DOHH2 (cell line): ENCODE results near the gene RRP8.
A peak's percentile ranks its signal among the peaks of the same experiment; 100 is the strongest.

Experiments used
- H3F3A ChIP-seq: fragments of 200-600 bp; sonication (generic), shearing (Covaris generic); 2 replicates; pipeline ENCODE4 v1.6.0; 2016; ENCODE audit warnings: antibody characterized with exemption, mild to moderate bottlenecking; ENCODE audit not compliant: control insufficient read depth, insufficient read depth
- H3K27ac ChIP-seq: fragments of 200-600 bp; sonication (generic); 2 replicates; pipeline ENCODE4 v1.5.1; 2014; ENCODE audit warnings: low read depth, mild to moderate bottlenecking, low read length, moderate library complexity
- H3K27me3 ChIP-seq: fragments of 200-600 bp; sonication (generic); 2 replicates; pipeline ENCODE4 v1.6.1; 2014; ENCODE audit warnings: mild to moderate bottlenecking, low read length, mixed read lengths; ENCODE audit not compliant: control insufficient read depth
- H3K36me3 ChIP-seq: fragments of 200-600 bp; sonication (generic); 2 replicates; pipeline ENCODE4 v1.6.1; 2014; ENCODE audit warnings: mild to moderate bottlenecking, low read length, moderate library complexity, mixed read lengths; ENCODE audit not compliant: control insufficient read depth
- H3K4me1 ChIP-seq: fragments of 200-600 bp; sonication (generic); 2 replicates; pipeline ENCODE4 v1.6.1; 2014; ENCODE audit warnings: mild to moderate bottlenecking, low read length, mixed read lengths; ENCODE audit not compliant: control insufficient read depth
- H3K4me2 ChIP-seq: fragments of 200-600 bp; sonication (generic); 2 replicates; pipeline ENCODE4 v1.6.0; 2014; ENCODE audit warnings: mild to moderate bottlenecking, low read length, moderate library complexity
- H3K4me3 ChIP-seq: fragments of 200-600 bp; sonication (generic); 2 replicates; pipeline ENCODE4 v1.5.1; 2014; ENCODE audit warnings: mild to moderate bottlenecking, low read length, mixed read lengths
- H3K79me2 ChIP-seq: fragments of 200-600 bp; sonication (generic); 2 replicates; pipeline ENCODE4 v1.6.1; 2014; ENCODE audit warnings: mild to moderate bottlenecking, low read length, mixed read lengths; ENCODE audit not compliant: control insufficient read depth
- H3K9me2 ChIP-seq: fragments of 200-600 bp; sonication (generic); replicated peaks from 2 replicates; pipeline ENCODE4 v1.6.1; 2014; ENCODE audit warnings: mild to moderate bottlenecking, low read length, mixed read lengths; ENCODE audit not compliant: control insufficient read depth
- H3K9me3 ChIP-seq: fragments of 200-600 bp; sonication (generic); 2 replicates; pipeline ENCODE4 v1.6.1; 2014; ENCODE audit warnings: antibody characterized with exemption, low read length, mixed read lengths; ENCODE audit not compliant: control insufficient read depth, insufficient read depth
- H4K20me1 ChIP-seq: fragments of 200-600 bp; sonication (generic); 2 replicates; pipeline ENCODE4 v1.6.0; 2014; ENCODE audit warnings: low read depth, mild to moderate bottlenecking, antibody characterized with exemption, low read length, moderate library complexity; ENCODE audit not compliant: control insufficient read depth, insufficient read depth
- EZH2phosphoT487 ChIP-seq: fragments of 200-600 bp; sonication (generic); IDR thresholded peaks from 2 replicates; pipeline ENCODE4 v1.6.1; 2017; ENCODE audit warnings: borderline replicate concordance, mild to moderate bottlenecking, antibody characterized with exemption, low read length, moderate library complexity, mixed read lengths
- TF ChIP-seq, protein P1 (sequence below): fragments of 200-600 bp; sonication (generic); IDR thresholded peaks from one replicate; pipeline ENCODE4 v1.5.1; 2014; ENCODE audit warnings: antibody characterized with exemption, mild to moderate bottlenecking, low read depth, low read length; ENCODE audit not compliant: poor library complexity, severe bottlenecking

The RRP8 gene

DNA sequence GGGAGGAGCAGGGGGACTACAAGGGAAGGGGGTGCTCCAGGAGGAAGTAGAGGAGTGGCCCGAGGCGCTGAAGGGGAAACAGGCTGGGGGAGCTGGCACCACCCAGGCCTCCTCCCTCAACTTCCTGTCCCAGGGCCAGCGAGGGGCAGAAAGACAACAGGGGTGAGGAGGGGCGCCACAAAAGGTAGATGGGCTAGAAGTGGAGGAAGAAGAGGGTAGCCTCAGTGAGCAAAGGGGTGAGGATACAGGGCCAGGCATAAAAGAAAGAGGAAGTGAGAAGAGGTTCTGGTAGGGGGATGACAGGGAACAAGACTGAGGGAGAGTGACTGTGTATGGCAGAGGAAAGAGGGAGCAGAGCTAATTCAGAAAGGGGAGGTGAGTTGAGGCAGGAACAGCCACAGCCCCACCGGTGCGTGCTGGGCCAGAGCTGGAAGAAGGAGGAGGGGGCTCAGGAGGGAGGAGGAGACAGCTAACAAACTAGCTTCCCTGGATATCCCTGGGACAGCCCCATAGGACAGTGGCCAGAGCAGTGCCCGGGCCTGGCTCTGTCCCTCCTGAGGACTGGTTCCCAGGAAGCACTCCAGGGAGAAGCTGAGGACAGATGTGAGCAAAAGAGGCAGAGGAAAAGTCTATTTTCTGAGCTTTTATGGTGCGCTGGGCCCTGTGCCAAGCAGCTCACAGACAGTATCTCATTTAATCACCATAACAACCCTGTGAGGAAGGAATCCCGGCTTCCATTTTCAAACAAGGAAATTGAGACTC lies 43.7 kb upstream of the RRP8 start:
- no peaks in the 10 kb centered on the region for H3K9me2 ChIP-seq
- peaks cover 20% of the 10 kb centered on the region for H3K4me1 ChIP-seq
- no peaks in the 10 kb centered on the region for H3F3A ChIP-seq
- H3K4me3 ChIP-seq, result peak overlapping the region; percentile 48
- H4K20me1 ChIP-seq, result no peaks in the 10 kb centered on the region
- TF ChIP-seq, protein P1, sequence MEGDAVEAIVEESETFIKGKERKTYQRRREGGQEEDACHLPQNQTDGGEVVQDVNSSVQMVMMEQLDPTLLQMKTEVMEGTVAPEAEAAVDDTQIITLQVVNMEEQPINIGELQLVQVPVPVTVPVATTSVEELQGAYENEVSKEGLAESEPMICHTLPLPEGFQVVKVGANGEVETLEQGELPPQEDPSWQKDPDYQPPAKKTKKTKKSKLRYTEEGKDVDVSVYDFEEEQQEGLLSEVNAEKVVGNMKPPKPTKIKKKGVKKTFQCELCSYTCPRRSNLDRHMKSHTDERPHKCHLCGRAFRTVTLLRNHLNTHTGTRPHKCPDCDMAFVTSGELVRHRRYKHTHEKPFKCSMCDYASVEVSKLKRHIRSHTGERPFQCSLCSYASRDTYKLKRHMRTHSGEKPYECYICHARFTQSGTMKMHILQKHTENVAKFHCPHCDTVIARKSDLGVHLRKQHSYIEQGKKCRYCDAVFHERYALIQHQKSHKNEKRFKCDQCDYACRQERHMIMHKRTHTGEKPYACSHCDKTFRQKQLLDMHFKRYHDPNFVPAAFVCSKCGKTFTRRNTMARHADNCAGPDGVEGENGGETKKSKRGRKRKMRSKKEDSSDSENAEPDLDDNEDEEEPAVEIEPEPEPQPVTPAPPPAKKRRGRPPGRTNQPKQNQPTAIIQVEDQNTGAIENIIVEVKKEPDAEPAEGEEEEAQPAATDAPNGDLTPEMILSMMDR, result no peak
- TF ChIP-seq EZH2phosphoT487, result no peak
- no peaks in the 10 kb centered on the region for H3K36me3 ChIP-seq
- peak overlapping the region; percentile 25; the same call in 1 of the 2 replicates for H3K27ac ChIP-seq
- peaks cover 11% of the 10 kb centered on the region for H3K27me3 ChIP-seq
- peak overlapping the region; percentile 62 for H3K4me2 ChIP-seq
- no peaks in the 10 kb centered on the region for H3K9me3 ChIP-seq
- no peaks in the 10 kb centered on the region for H3K79me2 ChIP-seq

DNA sequence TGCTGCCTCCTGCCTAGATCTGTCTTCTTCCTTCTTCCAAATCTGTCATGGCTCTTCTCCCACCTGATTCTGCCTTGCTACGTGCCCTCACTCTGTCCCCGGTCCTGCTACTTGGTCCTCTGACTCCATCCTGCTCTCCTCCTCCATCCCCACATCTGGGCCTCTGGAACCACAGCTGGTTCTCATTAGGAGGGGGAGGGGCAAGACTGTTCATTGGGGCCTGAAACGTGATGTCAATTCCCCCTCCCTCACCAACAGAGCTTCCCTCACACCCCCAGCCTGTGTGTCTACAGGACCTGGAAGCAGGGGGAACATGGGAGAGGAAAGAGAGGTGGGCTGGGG lies 43.1 kb upstream of the RRP8 start:
- Histone ChIP-seq H3F3A (no peaks in the 10 kb centered on the region), H4K20me1 (no peaks in the 10 kb centered on the region), H3K4me2 (peak overlapping the region; percentile 62), H3K9me2 (no peaks in the 10 kb centered on the region), H3K36me3 (no peaks in the 10 kb centered on the region), H3K4me3 (peak overlapping the region; percentile 48), H3K4me1 (peaks cover 20% of the 10 kb centered on the region), H3K79me2 (no peaks in the 10 kb centered on the region), H3K27ac (peak overlapping the region; percentile 25; the same call in 1 of the 2 replicates), H3K27me3 (peaks cover 10% of the 10 kb centered on the region), H3K9me3 (no peaks in the 10 kb centered on the region)
- TF ChIP-seq, protein P1, result no peak
- no peak for TF ChIP-seq EZH2phosphoT487

DNA sequence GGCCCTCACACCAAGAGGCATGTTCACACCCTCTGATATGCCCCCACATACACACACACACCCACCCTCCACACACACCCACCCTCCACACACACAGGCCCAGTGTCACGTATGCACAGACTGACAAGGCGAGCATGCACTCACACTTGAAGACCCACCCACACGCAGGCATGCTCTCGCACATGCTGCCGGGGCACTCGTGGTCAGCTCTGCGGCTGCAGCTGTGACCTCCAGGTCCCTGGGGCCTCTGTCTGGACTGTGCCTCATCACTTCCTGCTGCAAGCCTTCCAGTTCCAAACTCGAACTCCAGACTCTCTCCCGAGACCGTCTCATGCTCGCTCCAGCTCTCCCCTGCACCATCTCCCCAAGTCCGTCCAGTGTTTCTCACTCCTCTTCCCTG lies 42.7 kb upstream of the RRP8 start:
- H3K36me3 ChIP-seq, result no peaks in the 10 kb centered on the region
- peaks cover 20% of the 10 kb centered on the region for H3K4me1 ChIP-seq
- H3K27ac ChIP-seq, result no peak overlapping the region
- no peaks in the 10 kb centered on the region for H3F3A ChIP-seq
- no peaks in the 10 kb centered on the region for H4K20me1 ChIP-seq
- TF ChIP-seq EZH2phosphoT487, result no peak
- TF ChIP-seq, protein P1, result no peak
- no peaks in the 10 kb centered on the region for H3K9me3 ChIP-seq
- peak overlapping the region; percentile 48 for H3K4me3 ChIP-seq
- peak overlapping the region; percentile 62 for H3K4me2 ChIP-seq
- no peaks in the 10 kb centered on the region for H3K9me2 ChIP-seq
- peaks cover 8% of the 10 kb centered on the region for H3K27me3 ChIP-seq
- no peaks in the 10 kb centered on the region for H3K79me2 ChIP-seq
